HG03159 (cell line): ENCODE data around the gene KDM4B.
A peak's percentile ranks its signal among the peaks of the same experiment; 100 is the strongest.
"Not testable (repeated sequence)": the region's sequence is repeated elsewhere in the genome, so short reads cannot be mapped to it uniquely, and the experiment has no call there.

Experiments
- ATAC-seq: cut with Tn5 transposase; IDR thresholded peaks from one replicate; pipeline ENCODE4 v1.9.1; 2021; ENCODE audit warnings: mild to moderate bottlenecking, moderate library complexity; ENCODE audit not compliant: unreplicated experiment

The KDM4B gene

DNA sequence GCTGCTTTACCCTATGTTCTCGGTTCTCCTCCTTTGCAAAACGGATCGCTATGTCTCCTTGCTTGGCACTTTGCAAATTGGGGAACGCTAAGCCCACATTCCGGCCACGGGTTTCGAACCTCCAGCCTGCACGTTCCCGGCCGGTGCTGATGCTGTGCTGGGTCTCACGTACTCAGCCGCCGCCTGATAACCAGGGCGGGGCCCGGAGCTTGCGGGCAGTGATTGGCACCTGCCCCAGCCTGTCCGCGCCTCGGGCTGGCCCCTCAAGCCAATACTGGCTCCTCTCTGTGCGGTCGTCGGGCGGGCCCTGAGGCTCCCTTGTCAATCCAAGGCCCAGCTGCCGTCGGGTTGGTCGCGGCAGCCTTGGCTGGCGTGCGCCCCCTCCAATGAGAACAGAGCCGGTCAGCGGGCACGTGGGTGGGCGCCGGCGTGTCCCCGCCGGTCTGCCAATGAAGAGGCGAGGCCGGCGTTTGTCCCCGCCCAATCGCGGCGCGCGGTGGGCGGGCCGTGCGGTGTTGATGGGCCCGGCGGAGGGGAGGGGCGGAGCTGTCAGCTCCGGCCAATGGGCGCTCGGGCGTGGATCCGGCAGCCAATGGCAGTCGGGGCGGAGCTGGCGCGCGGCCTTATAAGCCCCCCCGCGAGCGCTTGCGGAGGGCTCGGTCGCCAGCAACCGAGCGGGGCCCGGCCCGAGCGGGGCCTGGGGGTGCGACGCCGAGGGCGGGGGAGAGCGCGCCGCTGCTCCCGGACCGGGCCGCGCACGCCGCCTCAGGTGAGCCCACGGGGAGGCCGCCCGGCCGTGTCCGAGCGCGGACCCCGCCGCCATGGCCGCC lies at the start of gene KDM4B:
TSS of gene KDM4B (plus strand) at position 652 of the 830 bp plus-strand sequence. CDS start 63,778 bp downstream, outside the sequence.
- ATAC-seq: peak; percentile 91

DNA sequence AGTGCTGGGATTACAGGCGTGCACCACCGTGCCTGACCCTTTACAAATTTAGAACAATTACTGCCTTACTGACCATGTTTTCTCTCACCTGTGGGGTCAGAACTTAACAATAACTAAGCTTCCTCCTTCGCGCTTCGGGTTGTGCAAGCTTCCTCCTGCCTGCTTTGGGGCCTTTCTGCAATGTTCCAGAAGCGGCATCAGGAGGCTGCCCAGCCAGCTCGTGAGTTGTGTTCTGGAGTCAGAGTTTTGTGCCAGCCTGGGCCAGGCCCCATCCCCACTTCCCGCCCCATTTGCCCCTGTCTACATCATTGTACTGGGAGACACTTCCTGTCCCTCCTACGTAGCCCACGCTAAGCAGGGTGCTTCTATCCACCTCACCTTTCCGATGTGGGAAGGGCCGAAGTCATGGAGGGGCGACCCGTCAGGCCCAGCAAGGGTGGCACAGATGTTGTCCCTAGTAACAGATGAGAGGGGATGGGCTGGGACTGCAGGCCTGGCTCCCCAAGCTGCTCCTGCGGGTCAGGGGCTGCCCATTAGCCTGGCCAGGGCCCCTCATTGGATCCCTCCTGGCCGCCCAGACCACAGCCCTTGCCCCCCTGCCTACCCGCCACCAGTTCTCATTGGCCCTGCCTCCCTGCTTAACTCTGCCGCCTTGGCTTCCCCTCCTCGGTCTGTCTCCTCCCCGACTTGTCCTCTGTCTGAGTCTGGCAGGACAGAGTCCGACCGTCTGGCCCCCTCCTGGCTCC lies 46.2 kb upstream of the KDM4B start:
- no peak for ATAC-seq

DNA sequence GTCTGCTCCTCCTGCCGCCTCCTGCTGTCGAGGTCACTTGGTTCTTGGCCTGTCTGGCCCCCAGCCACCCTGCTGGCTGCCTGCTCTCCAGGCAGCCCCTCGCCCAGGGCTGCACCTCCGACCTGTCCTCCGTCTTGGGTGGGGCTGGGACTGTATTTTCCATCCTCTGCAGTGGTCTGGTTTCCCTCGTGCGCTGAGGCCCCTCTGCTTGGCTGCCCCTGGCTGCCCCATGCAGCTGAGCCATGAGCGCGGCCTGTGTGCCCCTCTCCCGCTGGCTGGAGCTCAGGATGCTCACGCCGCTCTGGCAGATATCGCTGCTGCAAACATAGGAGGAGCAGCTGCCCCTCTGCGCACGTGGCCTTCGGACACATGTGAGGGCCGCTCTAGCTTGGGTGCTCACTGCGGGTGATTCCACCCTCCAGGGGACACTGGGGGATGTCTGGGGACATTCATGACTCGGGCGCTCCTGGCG lies 45.6 kb upstream of the KDM4B start:
- ATAC-seq: no peak

DNA sequence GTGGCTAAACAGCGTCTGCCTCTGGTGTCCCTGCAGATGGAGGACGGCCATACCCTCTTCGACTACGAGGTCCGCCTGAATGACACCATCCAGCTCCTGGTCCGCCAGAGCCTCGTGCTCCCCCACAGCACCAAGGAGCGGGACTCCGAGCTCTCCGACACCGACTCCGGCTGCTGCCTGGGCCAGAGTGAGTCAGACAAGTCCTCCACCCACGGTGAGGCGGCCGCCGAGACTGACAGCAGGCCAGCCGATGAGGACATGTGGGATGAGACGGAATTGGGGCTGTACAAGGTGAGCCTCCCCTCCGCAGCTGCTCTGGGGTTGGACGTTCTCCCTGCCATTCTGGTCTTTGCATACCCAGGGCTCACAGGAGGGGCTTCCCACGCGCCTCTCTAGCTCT lies 39.7 kb upstream of the KDM4B start:
- ATAC-seq: no peak

DNA sequence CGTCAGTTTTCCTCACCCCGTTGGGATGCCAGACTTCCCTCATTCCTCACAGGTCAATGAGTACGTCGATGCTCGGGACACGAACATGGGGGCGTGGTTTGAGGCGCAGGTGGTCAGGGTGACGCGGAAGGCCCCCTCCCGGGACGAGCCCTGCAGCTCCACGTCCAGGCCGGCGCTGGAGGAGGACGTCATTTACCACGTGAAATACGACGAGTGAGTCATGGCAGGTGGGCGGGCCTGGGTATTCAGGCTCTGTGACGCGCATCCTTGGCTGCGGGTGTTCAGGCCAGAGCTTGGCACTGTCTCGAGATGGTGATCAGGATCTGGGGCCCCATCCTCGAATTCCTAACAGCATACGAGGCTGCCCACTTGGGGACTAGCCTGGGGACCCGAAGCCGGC lies 38.2 kb upstream of the KDM4B start:
- no peak for ATAC-seq

DNA sequence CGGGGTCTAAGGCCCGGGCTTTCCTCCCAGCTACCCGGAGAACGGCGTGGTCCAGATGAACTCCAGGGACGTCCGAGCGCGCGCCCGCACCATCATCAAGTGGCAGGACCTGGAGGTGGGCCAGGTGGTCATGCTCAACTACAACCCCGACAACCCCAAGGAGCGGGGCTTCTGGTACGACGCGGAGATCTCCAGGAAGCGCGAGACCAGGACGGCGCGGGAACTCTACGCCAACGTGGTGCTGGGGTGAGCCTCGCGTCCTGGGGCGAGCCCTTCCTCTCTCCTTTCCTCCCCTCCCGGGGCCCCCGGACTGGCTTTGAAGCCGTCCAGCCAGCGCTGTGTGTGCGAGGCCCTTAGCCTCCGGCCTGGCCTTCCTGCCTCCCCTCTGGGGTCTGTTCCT lies 36.2 kb upstream of the KDM4B start:
- ATAC-seq: no peak

DNA sequence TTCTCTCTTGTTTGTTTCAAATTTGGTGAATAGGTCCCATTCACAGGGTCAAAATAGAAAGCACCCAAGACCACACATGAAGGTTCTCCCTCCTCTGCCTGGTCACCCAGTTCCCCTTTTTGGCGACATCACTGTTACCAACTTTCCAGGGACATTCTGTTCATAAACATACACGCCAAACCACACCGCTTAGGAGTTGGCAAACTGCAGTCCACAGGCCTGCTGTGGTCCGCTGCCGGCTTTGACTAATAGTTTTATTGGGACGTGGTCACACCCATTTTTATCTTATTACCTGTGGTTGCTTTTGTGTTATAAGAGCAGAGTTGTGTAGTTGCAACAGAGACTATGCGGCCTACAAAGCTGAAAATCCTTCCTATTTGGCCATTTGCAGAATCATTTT lies 35.4 kb upstream of the KDM4B start:
- no peak for ATAC-seq

DNA sequence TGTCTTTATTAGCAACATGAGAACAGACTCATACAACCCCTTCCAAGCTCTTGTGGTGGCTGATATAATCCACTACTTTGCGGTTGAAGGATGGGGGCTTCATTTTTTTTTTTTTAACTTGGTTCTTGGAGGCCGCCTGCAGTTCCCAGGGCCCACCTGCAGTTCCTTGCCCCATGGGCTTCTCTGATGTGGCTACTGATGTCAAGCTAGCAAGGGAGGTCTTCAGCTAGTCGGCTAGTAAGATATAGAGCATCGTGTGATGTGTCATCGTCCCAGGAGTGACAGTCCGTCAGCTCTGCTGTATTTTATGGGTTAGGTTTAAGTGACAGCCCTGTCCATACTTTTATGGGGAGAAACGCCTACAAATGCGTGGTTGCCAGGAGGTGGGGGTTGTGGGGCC lies 33.5 kb upstream of the KDM4B start:
- ATAC-seq: no peak

DNA sequence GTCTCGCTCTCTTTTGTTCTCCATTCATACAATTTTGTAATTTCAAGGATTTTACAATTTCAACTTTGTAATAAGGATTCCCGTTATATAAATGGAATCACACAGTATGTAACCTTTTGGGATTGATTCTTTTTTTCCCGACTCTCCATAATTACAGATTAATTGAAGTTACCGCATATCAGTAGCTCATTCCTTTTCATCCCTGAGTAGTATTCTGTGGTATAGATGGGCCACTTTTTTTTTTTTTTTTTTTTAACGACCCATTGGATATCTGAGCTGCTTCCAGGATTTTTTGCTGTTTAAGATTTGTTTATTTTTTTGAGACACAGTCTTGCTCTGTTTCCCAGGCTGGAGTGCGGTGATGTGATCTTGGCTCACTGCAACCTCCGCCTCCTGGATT lies 31.9 kb upstream of the KDM4B start:
- ATAC-seq: no peak

DNA sequence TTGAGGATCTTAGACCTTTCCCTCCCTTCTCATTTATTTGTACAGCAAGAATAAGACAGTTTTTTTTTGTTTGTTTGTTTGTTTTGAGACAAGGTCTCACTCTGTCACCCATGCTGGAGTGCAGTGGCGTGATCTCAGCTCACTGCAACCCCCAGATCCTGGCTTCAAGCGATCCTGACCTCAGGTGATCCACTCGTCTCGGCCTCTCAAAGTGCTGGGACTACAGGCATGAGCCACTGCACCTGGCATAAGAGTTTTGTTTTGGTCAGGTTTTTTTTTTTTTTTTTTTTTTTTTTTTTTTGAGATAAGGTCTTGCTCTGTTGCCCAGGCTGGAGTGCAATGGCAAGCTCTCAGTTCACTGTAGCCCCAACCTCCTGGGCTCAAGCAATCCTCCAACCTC lies 30.5 kb upstream of the KDM4B start:
- not testable (repeated sequence) for ATAC-seq

DNA sequence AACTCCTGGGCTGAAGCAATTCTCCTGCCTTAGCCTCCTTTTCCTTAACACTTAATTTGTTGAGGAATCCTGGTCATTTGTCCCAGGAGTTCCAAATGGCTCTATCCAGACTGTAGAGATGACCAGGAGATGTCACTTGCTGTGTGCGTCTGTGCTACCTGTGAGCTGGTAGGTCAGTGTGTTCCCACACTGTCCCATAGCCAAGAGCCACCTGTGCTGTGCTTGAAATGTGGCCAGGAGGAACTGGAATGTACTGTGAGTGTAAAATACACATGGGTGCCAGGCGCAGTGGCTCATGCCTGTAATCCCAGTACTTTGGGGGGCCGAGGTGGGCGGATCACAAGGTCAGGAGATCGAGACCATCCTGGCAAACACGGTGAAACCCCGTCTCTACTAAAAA lies 29.4 kb upstream of the KDM4B start:
- ATAC-seq: no peak

DNA sequence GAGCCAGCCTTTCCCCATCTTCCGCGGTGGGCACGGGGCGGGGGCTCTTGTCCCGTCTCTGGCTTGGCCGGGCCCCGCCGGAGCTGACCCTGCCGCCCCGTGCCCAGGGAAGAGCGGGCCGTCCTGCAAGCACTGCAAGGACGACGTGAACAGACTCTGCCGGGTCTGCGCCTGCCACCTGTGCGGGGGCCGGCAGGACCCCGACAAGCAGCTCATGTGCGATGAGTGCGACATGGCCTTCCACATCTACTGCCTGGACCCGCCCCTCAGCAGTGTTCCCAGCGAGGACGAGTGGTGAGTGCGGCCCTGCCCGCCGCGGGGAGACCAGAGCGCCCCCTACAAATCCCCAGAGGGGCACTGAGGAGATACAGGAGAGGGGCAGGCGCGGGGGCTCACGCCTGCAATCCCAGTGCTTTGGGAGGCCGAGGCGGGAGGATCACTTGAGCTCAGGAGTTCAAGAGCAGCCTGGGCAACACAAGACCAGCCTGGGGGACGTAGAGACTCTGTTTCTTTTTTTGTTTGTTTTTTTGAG lies 27.2 kb upstream of the KDM4B start:
- ATAC-seq: not testable (repeated sequence)

DNA sequence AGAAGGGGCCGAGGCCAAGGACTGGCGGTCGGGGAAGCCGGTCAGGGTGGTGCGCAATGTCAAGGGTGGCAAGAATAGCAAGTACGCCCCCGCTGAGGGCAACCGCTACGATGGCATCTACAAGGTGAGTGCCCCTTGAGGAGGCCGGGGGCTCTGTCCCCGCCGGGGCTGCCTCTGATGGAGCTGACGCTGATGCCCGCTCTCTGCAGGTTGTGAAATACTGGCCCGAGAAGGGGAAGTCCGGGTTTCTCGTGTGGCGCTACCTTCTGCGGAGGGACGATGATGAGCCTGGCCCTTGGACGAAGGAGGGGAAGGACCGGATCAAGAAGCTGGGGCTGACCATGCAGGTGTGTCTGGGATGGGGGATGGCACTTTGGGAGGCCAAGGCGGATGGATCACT lies 18.3 kb upstream of the KDM4B start:
- not testable (repeated sequence) for ATAC-seq

DNA sequence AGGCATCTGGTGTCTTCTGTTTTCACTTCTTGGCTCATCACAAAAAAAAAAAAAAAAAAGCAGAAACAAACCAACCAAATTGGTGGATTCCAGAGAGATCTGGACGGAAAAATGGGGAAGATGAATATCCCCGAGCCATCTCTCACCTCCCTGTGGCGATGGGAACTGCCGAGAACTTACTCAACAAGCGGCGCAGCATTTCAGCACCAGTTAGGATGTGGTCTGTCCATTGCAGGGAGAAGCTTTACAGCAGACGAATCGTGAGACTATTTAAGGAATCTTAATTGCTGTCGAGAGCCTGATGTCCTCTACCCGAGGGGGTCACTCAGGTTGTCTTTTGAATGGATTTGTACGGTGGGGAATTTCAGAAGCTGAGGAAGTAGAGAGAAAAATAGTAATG lies 17.3 kb upstream of the KDM4B start:
- ATAC-seq: no peak

DNA sequence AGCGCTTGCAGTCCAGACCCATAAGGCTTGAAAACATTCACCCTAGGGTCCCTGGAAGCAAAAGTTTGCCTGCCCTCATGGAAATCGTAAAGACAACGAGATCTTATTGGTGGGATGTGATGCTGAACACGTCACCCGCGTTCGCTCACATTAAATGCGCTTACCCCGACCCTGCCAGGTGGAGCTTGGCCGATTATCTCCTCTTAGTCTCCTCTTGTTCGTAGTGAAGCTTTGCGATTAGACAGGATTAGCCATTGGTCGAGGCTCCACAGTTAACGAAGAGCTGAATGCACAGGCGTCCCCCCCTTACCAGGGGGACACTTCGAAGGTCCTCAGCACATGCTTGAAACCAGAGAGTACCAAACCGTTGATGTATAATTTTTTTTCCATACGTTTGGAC lies 16.0 kb upstream of the KDM4B start:
- ATAC-seq: no peak

DNA sequence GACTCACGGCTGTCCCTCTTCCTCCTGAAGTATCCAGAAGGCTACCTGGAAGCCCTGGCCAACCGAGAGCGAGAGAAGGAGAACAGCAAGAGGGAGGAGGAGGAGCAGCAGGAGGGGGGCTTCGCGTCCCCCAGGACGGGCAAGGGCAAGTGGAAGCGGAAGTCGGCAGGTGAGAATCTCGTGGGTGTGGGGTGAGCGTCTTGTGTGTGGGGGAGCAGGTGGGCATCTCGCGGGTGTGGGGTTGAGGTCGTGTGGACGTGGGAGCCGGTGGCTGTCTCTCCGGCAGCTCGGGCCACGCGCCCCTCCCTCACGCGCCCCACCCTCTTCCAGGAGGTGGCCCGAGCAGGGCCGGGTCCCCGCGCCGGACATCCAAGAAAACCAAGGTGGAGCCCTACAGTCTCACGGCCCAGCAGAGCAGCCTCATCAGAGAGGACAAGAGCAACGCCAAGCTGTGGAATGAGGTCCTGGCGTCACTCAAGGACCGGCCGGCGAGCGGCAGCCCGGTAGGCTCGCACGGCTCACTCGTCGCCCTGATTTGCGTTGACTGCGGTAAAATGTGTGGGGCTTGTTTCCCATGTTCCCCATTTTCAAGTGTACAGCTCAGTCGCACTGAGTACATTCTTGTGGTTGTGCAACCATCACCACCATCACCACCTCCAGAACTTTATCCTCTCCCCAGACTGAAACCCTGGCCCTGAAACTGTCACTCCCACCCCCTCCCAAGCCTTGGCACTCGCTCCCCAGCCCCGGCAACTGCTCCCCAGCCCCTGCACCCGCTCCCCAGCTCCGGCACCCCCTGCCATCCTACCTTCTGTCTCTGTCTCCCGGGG lies 14.4 kb upstream of the KDM4B start:
- not testable (repeated sequence) for ATAC-seq

DNA sequence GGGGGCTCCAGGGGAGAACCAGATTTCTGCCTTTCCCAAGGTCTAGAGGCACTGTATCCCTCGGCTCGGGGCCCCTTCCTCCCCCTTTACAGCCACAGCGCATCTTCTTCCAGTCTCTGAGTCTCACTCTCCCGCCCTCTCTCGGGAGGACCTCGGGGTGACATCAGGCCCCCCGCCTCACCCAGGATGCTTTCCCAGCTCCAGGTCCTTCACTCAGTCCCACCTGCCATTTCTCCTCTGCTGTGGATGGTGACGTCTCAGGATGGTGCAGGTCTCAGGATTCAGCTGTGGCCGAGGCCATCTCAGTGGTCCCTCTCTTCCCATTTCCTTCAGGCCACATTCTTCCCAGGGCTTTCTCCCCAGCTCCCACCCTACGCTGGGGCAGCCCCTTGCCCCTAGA lies 13.6 kb upstream of the KDM4B start:
- ATAC-seq: no peak

DNA sequence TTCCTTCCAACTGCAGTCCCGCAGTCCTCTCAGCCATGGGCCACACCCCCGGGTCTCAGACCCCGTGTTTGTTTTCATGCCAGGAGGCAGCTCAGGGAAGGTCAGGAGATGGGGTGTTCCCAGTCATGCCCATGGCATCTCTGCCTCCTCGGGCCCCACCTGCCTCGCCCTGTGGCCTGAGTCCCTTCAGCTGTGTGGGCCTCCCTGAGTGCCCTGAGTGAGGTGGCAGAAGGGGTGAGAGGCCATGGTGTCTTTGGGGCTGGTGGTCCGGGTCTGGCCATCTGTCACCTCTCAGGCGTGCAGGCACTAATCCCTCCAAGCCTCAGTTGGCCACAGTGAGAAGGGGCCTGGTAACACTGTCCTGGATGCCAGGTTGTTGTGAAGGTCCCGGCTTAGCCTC lies 10.9 kb upstream of the KDM4B start:
- ATAC-seq: no peak

DNA sequence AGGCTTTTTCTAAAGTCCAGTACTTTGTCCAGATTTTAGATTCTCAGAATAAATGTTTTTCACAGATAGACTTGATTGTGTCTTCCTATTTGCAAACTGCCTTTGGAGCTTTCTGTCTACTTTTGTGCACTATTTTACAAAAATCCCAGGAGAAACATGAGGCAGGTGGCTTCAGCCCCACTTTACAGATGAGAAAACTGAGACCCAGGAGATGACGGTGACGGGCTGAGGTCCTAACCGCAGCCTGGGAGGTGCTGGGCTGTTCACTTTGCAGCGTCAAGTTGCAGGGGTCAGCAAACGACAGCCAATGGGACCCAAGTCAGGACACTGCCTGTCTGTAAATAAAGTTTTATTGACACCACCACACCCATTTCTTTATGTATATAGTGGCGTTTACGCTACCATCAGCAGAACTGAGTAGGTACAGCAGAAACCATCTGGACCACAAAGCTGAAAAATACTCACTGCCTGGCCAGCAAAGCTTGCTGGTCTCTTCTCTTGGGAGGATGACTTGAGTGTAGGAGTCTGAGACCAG lies 6.8 kb upstream of the KDM4B start:
- no peak for ATAC-seq

DNA sequence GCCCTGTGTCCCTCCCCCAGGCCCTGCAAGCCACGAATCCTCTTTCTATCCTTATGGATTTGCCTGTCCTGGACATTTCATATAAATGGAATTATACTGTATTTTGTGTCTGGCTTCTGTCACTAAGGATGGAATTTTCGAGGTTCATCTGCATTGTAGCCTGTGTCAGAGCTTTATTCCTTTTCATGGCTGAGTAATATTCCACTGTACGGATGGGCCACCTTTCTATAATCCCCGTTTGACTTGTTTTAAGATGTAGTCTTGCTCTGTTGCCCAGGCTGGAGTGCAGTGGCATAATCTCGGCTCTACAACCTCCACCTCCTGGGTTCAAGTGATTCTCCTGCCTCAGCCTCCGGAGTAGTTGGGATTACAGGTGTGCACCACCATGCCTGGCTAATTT lies 3.9 kb upstream of the KDM4B start:
- ATAC-seq: no peak

DNA sequence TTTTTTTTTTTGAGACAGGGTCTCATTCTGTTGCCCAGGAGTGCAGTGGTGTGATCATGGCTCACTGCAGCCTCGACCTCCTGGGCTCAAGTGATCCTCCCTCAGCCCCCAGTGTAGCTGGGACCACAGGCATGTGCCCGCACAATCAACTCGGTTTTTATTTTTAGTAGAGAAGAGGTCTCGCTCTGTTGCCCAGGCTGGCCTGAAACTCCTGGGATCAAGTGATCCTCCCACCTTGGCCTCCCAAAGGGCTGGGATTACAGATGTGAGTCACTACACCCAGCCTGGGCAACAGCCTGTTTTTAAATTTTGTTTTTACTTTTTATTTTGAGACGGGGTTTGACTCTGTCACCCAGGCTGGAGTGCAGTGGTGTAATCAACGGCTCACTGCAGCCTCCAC lies 2.3 kb upstream of the KDM4B start:
- ATAC-seq: no peak
